ACHN (cell line): Measurements from ENCODE around the gene AGBL3.
"Not testable (repeated sequence)": the region's sequence is repeated elsewhere in the genome, so short reads cannot be mapped to it uniquely, and the experiment has no call there.

Experiments
- DNase-seq: peaks from one replicate; pipeline ENCODE4 v3.0.0-alpha.2; 2015
- in situ Hi-C: cut with HindIII; loops from 2 replicates; pipeline ENCODE4 v1.10.0; 2017; ENCODE audit warnings: low sequenced_read_pairs, low pct_ligation_motif_present, low pct_unique_long_range_greater_than_20kb

Gene AGBL3

DNA sequence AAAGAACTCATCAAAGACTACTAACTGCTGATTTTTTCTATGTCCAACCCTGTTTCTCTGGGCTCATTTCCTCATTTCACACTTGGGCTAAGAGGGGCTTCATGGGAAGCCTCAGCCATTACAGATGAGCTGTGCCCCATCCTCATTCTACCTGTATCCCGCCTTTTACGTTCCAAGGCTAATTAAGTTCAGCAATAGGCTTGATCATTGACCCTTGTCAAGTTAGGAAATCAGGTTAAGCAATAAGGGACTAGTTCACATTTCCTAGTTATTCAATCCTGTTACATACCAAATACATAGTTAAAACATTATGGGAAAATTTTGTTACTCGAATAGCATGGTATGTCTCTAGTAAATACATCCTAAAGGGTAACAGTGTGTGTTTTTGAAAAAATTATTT is 29.3 kb upstream of the AGBL3 start:
- no peak for DNase-seq
- in situ Hi-C loops = no loop called here

- in situ Hi-C loops = no loop called here
- no peak for DNase-seq
Observed at GRCh38 chr7:134959810-134960209, 26.5 kb upstream of the AGBL3 start.

- DNase-seq = no peak
- in situ Hi-C loops = no loop called here
Observed at GRCh38 chr7:134962270-134962780, 24.0 kb upstream of the AGBL3 start.

- in situ Hi-C loops = no loop called here
- no peak for DNase-seq
Observed at GRCh38 chr7:134963036-134963435, 23.3 kb upstream of the AGBL3 start.

- in situ Hi-C loops = no loop called here
- DNase-seq = no peak
Observed at GRCh38 chr7:134966691-134967090, 19.6 kb upstream of the AGBL3 start.

- DNase-seq = no peak
- in situ Hi-C loops = no loop called here
Observed at GRCh38 chr7:134968110-134968509, 18.2 kb upstream of the AGBL3 start.

DNA sequence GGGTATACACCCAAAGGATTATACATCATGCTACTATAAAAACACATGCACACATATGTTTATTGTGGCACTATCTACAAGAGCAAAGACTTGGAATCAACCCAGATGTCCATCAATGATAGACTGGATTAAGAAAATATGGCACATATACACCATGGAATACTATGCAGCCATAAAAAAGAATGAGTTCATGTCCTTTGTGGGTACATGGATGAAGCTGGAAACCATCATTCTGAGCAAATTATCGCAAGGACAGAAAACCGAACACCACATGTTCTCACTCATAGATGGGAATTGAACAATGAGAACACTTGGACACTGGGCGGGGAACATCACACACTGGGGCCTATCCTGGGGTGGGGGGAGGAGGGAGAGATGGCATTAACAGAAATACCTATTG is 4.7 kb upstream of the AGBL3 start:
- not testable (repeated sequence) for DNase-seq
- in situ Hi-C loops = loop anchor here (25.0 kb wide), 1 partner anchor 181 kb away; the partner anchor contains the start of gene CYREN

GRCh38 chr7:134985894-134986362 is 380 bp upstream of the AGBL3 start:
- in situ Hi-C loops = loop anchor here (25.0 kb wide), 1 partner anchor 176 kb away; the partner anchor contains the start of gene CYREN

GRCh38 chr7:134988161-134988560 is 1.9 kb downstream of the AGBL3 start:
- in situ Hi-C loops = loop anchor here (25.0 kb wide), 1 partner anchor 174 kb away; the partner anchor contains the start of gene CYREN

More at GRCh38 chr7:134985894-134986362, 380 bp upstream of the AGBL3 start:
- DNase-seq = no peak

GRCh38 chr7:134991469-134992339 is 5.4 kb downstream of the AGBL3 start:
- in situ Hi-C loops = loop anchor here (25.0 kb wide), 1 partner anchor 171 kb away; the partner anchor contains the start of gene CYREN
- no peak for DNase-seq

More at GRCh38 chr7:134988161-134988560, 1.9 kb downstream of the AGBL3 start:
- DNase-seq = no peak

GRCh38 chr7:134992626-134993179 is 6.4 kb downstream of the AGBL3 start:
- no peak for DNase-seq
- in situ Hi-C loops = loop anchor here (25.0 kb wide), 1 partner anchor 170 kb away; the partner anchor contains the start of gene CYREN

DNA sequence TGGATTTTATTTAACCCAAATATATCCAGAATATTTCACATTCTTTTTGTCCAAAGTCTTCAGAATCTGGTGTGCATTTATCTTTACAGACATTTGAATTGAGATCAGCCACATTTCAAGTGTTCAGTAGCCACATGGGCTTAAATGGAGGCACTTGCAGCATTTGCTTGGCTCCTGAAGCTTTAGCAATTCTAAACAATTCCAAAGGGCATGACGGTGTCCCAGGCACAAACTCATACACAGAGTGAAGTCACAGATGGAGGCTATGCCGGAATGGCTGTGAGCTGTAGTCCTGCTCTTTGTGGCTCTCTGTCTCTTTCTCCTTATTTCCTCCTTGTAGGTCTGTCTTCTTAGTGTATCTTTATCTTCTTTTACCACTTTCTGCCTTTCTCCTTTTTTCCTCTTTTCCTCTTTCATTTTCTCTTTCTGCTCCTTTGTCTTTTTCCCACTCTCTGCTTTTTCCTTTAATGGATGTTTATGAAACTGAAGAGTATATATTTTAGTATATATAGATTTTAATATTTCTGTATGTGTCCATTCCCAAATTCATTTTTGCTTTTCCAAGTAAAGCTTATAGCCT is 7.7 kb downstream of the AGBL3 start:
- in situ Hi-C loops = loop anchor here (25.0 kb wide), 1 partner anchor 168 kb away; the partner anchor contains the start of gene CYREN
- no peak for DNase-seq

GRCh38 chr7:134995239-134996096 is 9.2 kb downstream of the AGBL3 start:
- no peak for DNase-seq
- in situ Hi-C loops = loop anchor here (25.0 kb wide), 1 partner anchor 167 kb away; the partner anchor contains the start of gene CYREN

DNA sequence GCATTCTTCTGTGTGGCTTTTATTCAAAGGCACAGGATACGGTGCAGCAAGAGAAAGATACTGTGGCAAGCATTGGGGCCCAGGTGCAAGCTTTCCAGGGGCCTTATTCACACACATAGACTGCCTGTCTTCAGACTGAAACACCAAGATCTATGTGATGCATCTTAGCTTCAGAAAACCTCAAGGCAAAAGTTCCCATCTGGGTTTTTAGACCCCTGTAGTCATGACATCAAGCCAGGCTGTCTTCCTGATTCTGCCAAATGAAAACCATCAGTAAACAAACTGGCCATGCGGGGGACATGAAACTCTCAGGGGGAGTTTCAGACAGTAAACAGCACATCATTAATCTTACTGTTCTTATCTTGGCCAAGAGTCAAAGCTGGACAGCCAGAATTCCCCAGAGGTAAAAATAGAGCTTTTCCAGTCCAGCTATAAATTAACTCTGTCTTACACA is 9.8 kb downstream of the AGBL3 start:
- in situ Hi-C loops = loop anchor here (25.0 kb wide), 1 partner anchor 166 kb away; the partner anchor contains the start of gene CYREN
- no peak for DNase-seq

DNA sequence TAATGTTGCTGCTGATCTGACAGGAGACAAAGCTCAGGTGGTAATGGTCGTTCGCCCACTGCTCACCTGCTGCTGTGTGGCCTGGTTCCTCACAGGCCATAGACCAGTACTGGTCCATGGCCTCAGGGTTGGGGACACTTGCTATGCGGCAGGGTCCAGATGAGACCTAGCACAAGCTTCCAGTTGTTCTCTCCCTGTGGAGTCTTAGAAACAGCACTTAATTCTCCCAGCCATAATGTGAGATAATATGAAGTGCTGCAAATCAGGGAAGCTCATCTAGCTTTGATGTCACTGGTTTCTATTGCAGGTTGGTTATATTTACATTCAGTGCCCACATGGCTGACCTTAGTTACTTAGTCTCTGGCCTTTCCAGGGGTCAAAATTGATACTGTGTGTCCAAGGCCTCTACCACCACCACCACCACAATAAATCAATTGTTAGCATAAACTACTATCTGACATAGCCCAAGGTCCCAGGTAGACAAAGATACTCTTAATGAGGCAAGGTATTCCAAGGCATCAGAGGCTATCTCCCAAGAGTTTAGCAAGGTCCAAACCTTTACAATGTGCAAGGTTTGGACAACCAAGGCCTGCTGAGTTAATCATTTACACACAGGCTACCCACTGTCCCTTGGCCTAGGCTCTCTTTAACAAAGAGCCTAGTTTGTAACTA is 11.0 kb downstream of the AGBL3 start:
- in situ Hi-C loops = loop anchor here (25.0 kb wide), 1 partner anchor 165 kb away; the partner anchor contains the start of gene CYREN
- no peak for DNase-seq

DNA sequence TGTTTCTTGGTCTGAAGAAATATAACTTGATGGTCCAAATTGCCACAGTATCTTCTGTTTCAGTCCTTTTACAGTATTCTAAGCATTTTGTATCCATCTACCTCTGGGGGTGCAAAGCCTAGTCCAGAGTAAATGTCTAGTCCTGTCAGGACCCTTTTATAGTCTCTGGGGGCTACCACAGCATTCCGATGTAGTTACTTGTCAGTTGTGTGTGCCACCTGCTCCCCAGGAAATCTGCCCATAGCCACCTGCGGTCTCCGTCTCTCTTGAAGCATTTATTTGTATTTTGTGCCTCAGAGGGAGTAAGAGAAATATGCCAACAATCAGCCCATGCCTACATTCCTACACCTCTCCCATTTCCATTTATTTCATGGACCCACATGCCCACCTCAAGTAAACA is 12.8 kb downstream of the AGBL3 start:
- in situ Hi-C loops = loop anchor here (25.0 kb wide), 1 partner anchor 163 kb away; the partner anchor contains the start of gene CYREN
- no peak for DNase-seq
